CD8-positive, alpha-beta memory T cell (primary cell): ENCODE data around the gene C15orf39. TPM values are rescaled to one million over a fixed set of nuclear protein-coding genes. Genes with fewer than 3 reads are reported as not detected.

Source experiments
- CTCF ChIA-PET: fragments of 350-600 bp; sonication (Branson Sonifier 250); formaldehyde crosslinking; loops from one replicate; lab custom pipeline; 2021; ENCODE audit warnings: antibody characterized with exemption; lab: Charles Lee
- POLR2A ChIA-PET: fragments of 350-600 bp; sonication (Branson Sonifier 250); formaldehyde crosslinking; loops from one replicate; lab custom pipeline; 2021; ENCODE audit warnings: antibody characterized with exemption; lab: Charles Lee
- DNase-seq, 5 donors: peaks; one replicate each; pipeline versions ENCODE4 v3.0.0 to v3.0.0-alpha.2; 2020 to 2022; ENCODE audit warnings: mixed read lengths in 1 of 5
- H3K27ac ChIP-seq: one replicate; pipeline ENCODE4 v1.7.0; 2013; ENCODE audit warnings: low read depth, mild to moderate bottlenecking, low read length, moderate library complexity
- H3K27me3 ChIP-seq: 2 replicates; pipeline ENCODE4 v1.7.0; 2013; ENCODE audit warnings: low read length, mild to moderate bottlenecking; ENCODE audit not compliant: insufficient read depth, poor library complexity, severe bottlenecking
- H3K36me3 ChIP-seq: 2 replicates; pipeline ENCODE4 v1.7.0; 2013; ENCODE audit warnings: mild to moderate bottlenecking, low read length, moderate library complexity; ENCODE audit not compliant: insufficient read depth
- H3K4me1 ChIP-seq: 2 replicates; pipeline ENCODE4 v1.7.0; 2013; ENCODE audit warnings: mild to moderate bottlenecking, low read length, moderate library complexity; ENCODE audit not compliant: insufficient read depth
- H3K4me3 ChIP-seq: 2 replicates; pipeline ENCODE4 v1.7.0; 2013; ENCODE audit warnings: mild to moderate bottlenecking, low read length
- H3K9me3 ChIP-seq: 2 replicates; pipeline ENCODE4 v1.7.0; 2013; ENCODE audit warnings: mild to moderate bottlenecking, low read length
- H3K27ac Mint-ChIP-seq, 8 donors: one replicate each; pipeline ENCODE4 v1.8.0; 2020 to 2021; ENCODE audit warnings: mixed read lengths in 8 of 8, mild to moderate bottlenecking in 6 of 8, inconsistent platforms in 3 of 8, moderate library complexity in 3 of 8
- H3K27me3 Mint-ChIP-seq, 2 donors: one replicate each; pipeline ENCODE4 v1.8.0; 2020 to 2021; ENCODE audit warnings: mixed read lengths in 2 of 2, mild to moderate bottlenecking in 1 of 2, moderate library complexity in 1 of 2
- H3K36me3 Mint-ChIP-seq, 3 donors: one replicate each; pipeline ENCODE4 v1.8.0; 2020 to 2021; ENCODE audit warnings: mixed read lengths in 3 of 3, inconsistent platforms in 1 of 3, mild to moderate bottlenecking in 1 of 3
- H3K4me1 Mint-ChIP-seq, 3 donors: one replicate each; pipeline ENCODE4 v1.8.0; 2020 to 2021; ENCODE audit warnings: mixed read lengths in 3 of 3, inconsistent platforms in 1 of 3, mild to moderate bottlenecking in 1 of 3
- H3K4me3 Mint-ChIP-seq, 7 donors: one replicate each; pipeline ENCODE4 v1.8.0; 2020 to 2021; ENCODE audit warnings: mixed read lengths in 7 of 7, mild to moderate bottlenecking in 6 of 7, moderate library complexity in 4 of 7, inconsistent platforms in 2 of 7
- H3K9me3 Mint-ChIP-seq, 5 donors: one replicate each; pipeline ENCODE4 v1.8.0; 2020 to 2022; ENCODE audit warnings: mixed read lengths in 5 of 5, mild to moderate bottlenecking in 3 of 5, moderate library complexity in 2 of 5, inconsistent platforms in 1 of 5
- polyA plus RNA-seq: library from polyadenylated mRNA; unstranded; fragments of 300-500 nt; fragmentation: Illumina TruSeq; gene quantifications from one replicate; pipeline ENCODE4 v1.2.3, GENCODE V29; 2021
- total RNA-seq, 2 experiments: library from RNA; stranded (reverse); gene quantifications; one replicate each; pipeline ENCODE4 v1.2.3, GENCODE V29; 2021

C15orf39 gene
- total and polyA plus RNA-seq, 3 experiments from 2014 or later = 6.1 to 32.0 (median 29.8) TPM

DNA sequence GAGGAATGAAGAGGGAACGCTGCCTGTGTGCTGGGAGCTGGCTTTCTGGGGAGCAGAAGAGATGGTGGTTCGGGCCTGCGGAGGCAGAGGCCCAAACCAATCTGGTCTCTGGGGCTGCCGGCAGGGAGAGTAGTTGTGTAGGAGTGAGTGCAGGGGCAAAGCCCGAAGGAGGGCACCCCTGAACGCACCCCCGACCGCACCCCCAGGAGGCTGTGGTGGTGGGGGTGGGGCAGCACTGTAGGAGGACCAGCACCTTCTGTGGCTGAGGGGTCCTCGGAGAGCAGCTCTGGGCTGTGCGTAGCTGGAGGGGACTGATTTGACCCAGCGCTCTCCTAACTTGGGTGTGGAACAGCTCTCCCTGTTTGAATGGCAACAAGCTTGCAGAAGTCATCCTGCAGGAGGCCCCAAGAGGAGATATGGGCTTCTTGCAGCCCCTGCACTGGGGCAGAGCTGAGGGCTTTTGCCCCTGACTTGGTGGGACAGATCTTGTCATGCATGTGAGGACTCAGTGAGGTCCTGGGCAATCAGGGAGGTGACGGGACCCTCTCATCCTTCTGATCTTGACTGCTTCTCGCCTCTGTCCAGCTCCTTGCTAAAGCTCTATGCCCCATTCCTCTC lies 26.1 kb downstream of the C15orf39 start:
- Mint-ChIP-seq H3K27me3 (peaks cover 9 to 31% of the 10 kb centered on the region in 2 donors), H3K4me3 (no peak overlapping the region), H3K36me3 (no peaks in the 10 kb centered on the region), H3K27ac (peak overlapping the region in 1 of 8 donors; percentile 54), H3K4me1 (no peaks in the 10 kb centered on the region), H3K9me3 (peaks cover 0 to 2% (median 0%) of the 10 kb centered on the region in 5 donors)
- no peaks in the 10 kb centered on the region for H3K36me3 ChIP-seq
- no peaks in the 10 kb centered on the region for H3K9me3 ChIP-seq
- no peak for DNase-seq
- no peak overlapping the region for H3K27ac ChIP-seq
- H3K27me3 ChIP-seq = no peaks in the 10 kb centered on the region
- ChIA-PET CTCF (no interaction called here), POLR2A (no interaction called here)
- no peak overlapping the region for H3K4me3 ChIP-seq
- no peaks in the 10 kb centered on the region for H3K4me1 ChIP-seq

DNA sequence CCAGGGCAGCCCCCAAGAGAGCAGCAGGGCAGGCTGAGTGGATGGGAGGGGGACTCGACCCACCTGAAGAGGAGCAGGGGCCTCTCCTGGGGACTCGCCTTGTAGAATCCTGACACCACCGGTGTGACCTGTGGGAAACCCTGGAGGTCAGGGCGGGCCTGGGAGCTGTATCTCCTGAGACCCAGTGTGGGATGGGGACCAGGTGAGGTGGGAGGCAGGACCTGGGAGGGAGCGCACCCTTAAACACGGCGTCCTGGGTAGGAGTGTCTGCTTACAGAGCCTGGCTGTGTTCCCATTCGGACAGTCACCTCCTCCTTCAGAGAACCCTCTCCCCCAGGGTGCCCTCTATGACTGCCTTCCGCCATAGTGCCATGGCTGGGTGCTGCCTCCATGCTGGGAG lies 27.1 kb downstream of the C15orf39 start:
- Histone ChIP-seq H3K36me3 (no peaks in the 10 kb centered on the region), H3K27me3 (no peaks in the 10 kb centered on the region), H3K9me3 (no peaks in the 10 kb centered on the region), H3K4me3 (no peak overlapping the region), H3K4me1 (no peaks in the 10 kb centered on the region), H3K27ac (no peak overlapping the region)
- Mint-ChIP-seq H3K27ac (no peak overlapping the region), H3K36me3 (no peaks in the 10 kb centered on the region), H3K4me3 (no peak overlapping the region), H3K9me3 (peaks cover 0 to 2% (median 0%) of the 10 kb centered on the region in 5 donors), H3K27me3 (peaks cover 13 to 39% of the 10 kb centered on the region in 2 donors), H3K4me1 (no peaks in the 10 kb centered on the region)
- peak in 1 of 5 donors; percentile 44 for DNase-seq
- POLR2A ChIA-PET = no interaction called here
- CTCF ChIA-PET = no interaction called here

DNA sequence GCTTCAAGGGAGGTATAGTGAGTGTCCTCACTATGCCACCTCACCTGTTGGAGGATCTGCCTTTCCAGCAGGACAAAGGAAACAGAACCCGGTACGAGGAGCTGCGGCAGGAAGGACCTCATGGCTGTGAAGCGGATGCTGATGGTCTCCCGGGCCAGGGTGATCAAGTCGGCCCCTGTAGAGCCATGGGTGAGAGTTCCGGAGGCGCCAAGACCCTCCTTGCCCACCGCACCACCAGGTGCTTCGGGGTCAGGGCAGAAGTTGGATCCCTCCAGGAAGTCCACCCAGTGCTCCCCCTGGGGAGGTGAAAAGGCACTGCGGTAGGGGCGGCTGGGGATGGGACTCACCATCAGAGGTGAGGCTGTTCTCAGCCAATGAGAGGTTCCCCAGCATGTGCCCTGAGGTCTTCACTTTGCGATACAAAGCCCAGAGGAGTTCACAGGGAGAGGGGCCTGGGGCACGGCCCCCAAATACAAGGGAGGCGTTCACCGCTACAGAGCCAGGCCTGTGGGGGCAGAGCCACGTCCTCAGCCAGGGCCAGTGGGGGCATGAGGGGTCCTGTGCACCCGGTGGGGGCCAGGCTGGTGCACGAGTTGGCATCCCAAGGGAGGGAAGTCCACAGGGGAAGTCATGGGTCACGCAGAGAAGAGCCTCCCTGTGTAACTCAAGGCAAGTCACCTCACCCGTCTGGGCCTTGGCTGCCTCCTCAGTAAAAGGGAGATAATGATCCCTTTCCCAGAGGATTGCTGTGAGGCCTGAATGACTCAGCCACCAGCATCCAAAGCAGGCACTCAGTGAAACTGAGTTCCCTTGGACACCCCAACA lies 27.7 kb downstream of the C15orf39 start:
- DNase-seq = no peak
- Mint-ChIP-seq H3K27ac (no peak overlapping the region), H3K4me3 (no peak overlapping the region), H3K27me3 (peaks cover 13 to 39% of the 10 kb centered on the region in 2 donors), H3K4me1 (no peaks in the 10 kb centered on the region), H3K9me3 (peaks cover 0 to 2% (median 0%) of the 10 kb centered on the region in 5 donors), H3K36me3 (no peaks in the 10 kb centered on the region)
- ChIA-PET CTCF (no interaction called here), POLR2A (no interaction called here)
- Histone ChIP-seq H3K27me3 (no peaks in the 10 kb centered on the region), H3K36me3 (no peaks in the 10 kb centered on the region), H3K27ac (no peak overlapping the region), H3K4me3 (no peak overlapping the region), H3K4me1 (no peaks in the 10 kb centered on the region), H3K9me3 (no peaks in the 10 kb centered on the region)

DNA sequence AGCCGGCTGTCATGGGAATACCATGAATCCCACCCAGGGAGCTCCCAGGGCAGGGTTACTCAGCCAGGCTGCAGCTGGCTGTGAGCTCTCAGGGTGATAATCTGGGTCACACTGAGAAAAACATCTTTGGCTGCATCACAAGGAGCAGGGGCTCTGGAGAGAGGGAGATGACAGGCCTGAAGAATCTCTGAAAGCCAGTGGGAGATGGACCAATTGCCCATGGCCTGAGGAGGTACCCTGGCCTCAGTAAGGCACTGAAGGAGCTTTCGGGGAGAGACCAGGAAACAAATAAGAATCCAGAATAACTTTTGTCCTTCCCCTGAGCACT lies 28.3 kb downstream of the C15orf39 start:
- H3K27ac ChIP-seq = no peak overlapping the region
- no peaks in the 10 kb centered on the region for H3K27me3 ChIP-seq
- H3K4me1 ChIP-seq = no peaks in the 10 kb centered on the region
- Mint-ChIP-seq H3K36me3 (no peaks in the 10 kb centered on the region), H3K9me3 (peaks cover 0 to 2% (median 0%) of the 10 kb centered on the region in 5 donors), H3K4me1 (no peaks in the 10 kb centered on the region), H3K27me3 (peaks cover 14 to 42% of the 10 kb centered on the region in 2 donors), H3K4me3 (no peak overlapping the region), H3K27ac (no peak overlapping the region)
- CTCF ChIA-PET = no interaction called here
- no peak for DNase-seq
- no peak overlapping the region for H3K4me3 ChIP-seq
- POLR2A ChIA-PET = no interaction called here
- H3K36me3 ChIP-seq = no peaks in the 10 kb centered on the region
- no peaks in the 10 kb centered on the region for H3K9me3 ChIP-seq

DNA sequence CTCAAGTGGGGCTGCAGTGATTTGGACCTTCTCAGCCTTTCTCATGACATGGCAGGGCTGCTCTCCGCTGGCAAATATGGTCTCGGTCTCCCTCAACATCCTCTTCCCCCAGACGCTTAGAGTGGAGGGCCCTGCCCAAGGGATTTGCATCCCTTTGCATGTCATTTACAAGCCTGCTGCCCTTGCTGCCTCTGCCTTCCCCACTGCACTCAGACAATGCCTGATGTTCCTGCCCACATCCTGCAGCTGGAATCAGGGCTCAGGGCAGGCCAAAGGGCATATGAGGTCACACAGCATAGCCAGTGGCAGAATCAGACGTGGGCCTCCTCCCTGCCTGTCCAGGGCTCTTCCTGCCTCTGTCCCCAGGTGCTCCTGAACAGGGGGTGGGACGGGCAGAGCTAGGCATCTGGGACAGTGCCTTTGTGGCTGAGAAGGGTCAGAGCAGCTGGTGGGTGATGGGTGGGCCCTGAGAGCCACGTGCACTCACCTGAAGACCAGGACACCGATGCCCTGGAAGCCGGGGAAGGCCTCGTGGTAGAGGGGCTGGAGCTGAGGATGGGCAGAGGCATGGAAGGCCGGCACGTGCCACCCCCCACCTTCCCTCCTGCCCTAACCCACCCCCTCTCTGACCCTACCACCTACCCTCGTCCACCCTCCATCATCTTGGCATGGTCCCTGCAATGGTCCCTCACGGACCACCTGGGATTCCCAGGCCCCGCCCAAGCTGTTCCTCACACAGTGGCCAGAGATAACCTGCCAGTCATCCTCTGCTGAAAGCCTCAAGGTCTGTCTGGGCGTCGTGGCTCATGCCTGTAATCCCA lies 29.1 kb downstream of the C15orf39 start:
- H3K4me3 Mint-ChIP-seq = no peak overlapping the region
- no peaks in the 10 kb centered on the region for H3K36me3 Mint-ChIP-seq
- ChIA-PET CTCF (no interaction called here), POLR2A (no interaction called here)
- Histone ChIP-seq H3K4me3 (no peak overlapping the region), H3K36me3 (no peaks in the 10 kb centered on the region), H3K9me3 (no peaks in the 10 kb centered on the region), H3K4me1 (no peaks in the 10 kb centered on the region), H3K27ac (no peak overlapping the region), H3K27me3 (no peaks in the 10 kb centered on the region)
- no peaks in the 10 kb centered on the region for H3K4me1 Mint-ChIP-seq
- DNase-seq = peak in 1 of 5 donors; percentile 29
- no peak overlapping the region for H3K27ac Mint-ChIP-seq
- peaks cover 14 to 45% of the 10 kb centered on the region in 2 donors for H3K27me3 Mint-ChIP-seq
- H3K9me3 Mint-ChIP-seq = peaks cover 0 to 2% (median 0%) of the 10 kb centered on the region in 5 donors

DNA sequence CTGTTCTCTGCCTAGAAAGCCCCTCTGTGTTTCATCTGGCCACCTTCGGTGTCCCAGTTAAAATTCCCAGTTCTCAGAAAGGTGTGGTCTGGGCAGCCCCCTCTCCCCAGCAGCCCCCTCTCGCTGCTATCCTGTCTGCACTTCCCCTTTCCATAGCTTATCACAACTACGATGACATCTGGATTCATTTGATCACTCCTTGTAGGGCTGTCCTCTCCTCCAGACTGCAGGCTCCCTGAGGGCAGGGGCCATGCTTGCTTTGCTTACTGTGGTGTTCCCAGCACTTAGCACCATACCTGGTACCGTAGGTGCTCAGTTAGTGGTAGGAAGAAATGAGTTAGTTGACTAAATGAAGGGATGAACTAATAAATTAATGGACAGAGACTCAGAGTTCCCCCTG lies 30.2 kb downstream of the C15orf39 start:
- Histone ChIP-seq H3K27ac (no peak overlapping the region), H3K36me3 (no peaks in the 10 kb centered on the region), H3K4me3 (no peak overlapping the region), H3K4me1 (no peaks in the 10 kb centered on the region), H3K9me3 (no peaks in the 10 kb centered on the region), H3K27me3 (no peaks in the 10 kb centered on the region)
- Mint-ChIP-seq H3K27me3 (peaks cover 14 to 49% of the 10 kb centered on the region in 2 donors), H3K4me1 (no peaks in the 10 kb centered on the region), H3K9me3 (peaks cover 0 to 4% (median 0%) of the 10 kb centered on the region in 5 donors), H3K36me3 (no peaks in the 10 kb centered on the region), H3K4me3 (peak overlapping the region in 1 of 7 donors; percentile 41), H3K27ac (peak overlapping the region in 2 of 8 donors; percentile 25 to 43)
- POLR2A ChIA-PET = no interaction called here
- no peak for DNase-seq
- CTCF ChIA-PET = no interaction called here

DNA sequence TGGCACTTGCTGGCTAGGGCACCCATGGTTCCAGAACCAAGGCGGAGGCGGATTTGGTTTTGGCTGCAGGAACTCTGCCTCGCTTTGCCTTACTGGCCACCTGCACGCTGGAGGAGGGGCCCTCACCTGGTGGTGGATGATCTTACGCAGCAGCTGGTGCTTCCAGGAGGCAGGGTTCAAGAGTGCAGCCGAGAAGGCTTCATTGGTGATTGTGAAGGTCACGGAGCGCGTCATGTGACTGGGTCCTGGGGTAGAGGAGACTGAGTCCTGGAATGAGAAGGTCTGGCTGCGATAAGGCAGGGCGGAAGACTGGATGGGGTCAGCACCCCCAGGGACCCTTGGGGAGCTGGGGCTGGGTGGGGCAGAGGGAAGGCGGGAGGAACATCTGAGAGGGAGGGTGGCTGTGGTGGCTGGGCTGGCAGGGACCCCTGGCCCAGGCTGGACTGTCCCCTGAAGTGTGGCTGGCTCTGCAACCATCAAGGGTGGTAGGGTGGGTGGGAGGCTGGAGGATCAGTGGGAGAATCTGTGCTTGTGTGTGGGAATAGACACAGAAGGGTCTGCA lies 30.7 kb downstream of the C15orf39 start:
- ChIA-PET POLR2A (no interaction called here), CTCF (no interaction called here)
- peak in 1 of 5 donors; percentile 37 for DNase-seq

More for the DNA sequence above, 30.7 kb downstream of the C15orf39 start:
- Histone ChIP-seq H3K36me3 (no peaks in the 10 kb centered on the region), H3K27ac (no peak overlapping the region), H3K27me3 (no peaks in the 10 kb centered on the region), H3K9me3 (no peaks in the 10 kb centered on the region), H3K4me3 (no peak overlapping the region), H3K4me1 (no peaks in the 10 kb centered on the region)
- Mint-ChIP-seq H3K36me3 (no peaks in the 10 kb centered on the region), H3K4me3 (peak overlapping the region in 1 of 7 donors; percentile 41), H3K4me1 (no peaks in the 10 kb centered on the region), H3K9me3 (peaks cover 0 to 4% (median 0%) of the 10 kb centered on the region in 5 donors), H3K27ac (peak overlapping the region in 2 of 8 donors; percentile 25 to 43), H3K27me3 (peaks cover 12 to 44% of the 10 kb centered on the region in 2 donors)
